Transverse colon (tissue), 1 donor: ENCODE measurements around the gene SEPTIN7.

Experiments
- EP300 ChIP-seq: sonication (generic); formaldehyde crosslinking; IDR thresholded peaks from one replicate; pipeline ENCODE4 v1.6.1; 2017; ENCODE audit warnings: antibody characterized with exemption, low read depth
- POLR2A ChIP-seq: fragments of 450-650 bp; IDR thresholded peaks from one replicate; pipeline ENCODE4 v1.6.1; 2016; ENCODE audit warnings: antibody characterized with exemption, mild to moderate bottlenecking, moderate library complexity

GRCh38 chr7:35762781-35763180 lies 38.1 kb upstream of the SEPTIN7 start:
- TF ChIP-seq EP300 = no peak
- no peak for TF ChIP-seq POLR2A
